ENCODE measurements around the gene ABCA12.

GRCh38 chr2:215110918-215111317 lies 27.5 kb downstream of the ABCA12 start:
- no peak for TF ChIP-seq EHF (CRISPR knock-in tag; IDR thresholded peaks at IDR 0.05)
- no peak for TF ChIP-seq RAD21 (conservative IDR thresholded peaks at IDR 0.05 in 1 of 2, IDR thresholded peaks at IDR 0.05 in 1 of 2)
- TF ChIP-seq POLR2A (IDR thresholded peaks at IDR 0.05; ENCODE audit: low read length), result no peak
